NCI-H2227 (cell line): Measurements from ENCODE around the gene GSTM4.
A peak's percentile ranks its signal among the peaks of the same experiment; 100 is the strongest.

ENCODE experiments used
- DNase-seq: peaks from one replicate; lab custom pipeline; 2025; ENCODE audit not compliant: unreplicated experiment; lab: John Stamatoyannopoulos, UW

GSTM4 gene

GRCh38 chr1:109636201-109636952 is 19.5 kb upstream of the GSTM4 start:
- peak; percentile 49 for DNase-seq

DNA sequence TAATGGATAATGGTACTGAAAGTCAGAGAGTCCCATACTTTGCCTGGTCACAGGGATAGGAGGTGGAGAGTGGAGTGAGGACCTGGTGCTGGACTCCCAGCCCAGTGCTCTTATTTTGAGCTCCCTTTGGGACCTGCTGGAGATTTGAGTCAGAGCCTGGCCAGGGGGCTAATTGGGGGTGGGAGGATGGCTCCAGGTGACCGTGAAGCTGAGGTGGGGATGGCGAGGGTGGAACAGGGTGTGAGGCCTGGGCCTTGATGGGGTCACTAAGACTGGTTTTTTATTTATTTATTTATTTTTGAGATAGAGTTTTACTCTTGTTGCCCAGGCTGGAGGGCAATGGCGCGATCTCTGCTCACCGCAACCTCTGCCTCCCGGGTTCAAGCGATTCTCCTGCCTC is 18.5 kb upstream of the GSTM4 start:
- no peak for DNase-seq

- DNase-seq = no peak
Measured at GRCh38 chr1:109639063-109639840, 16.6 kb upstream of the GSTM4 start.

GRCh38 chr1:109639841-109640184 is 16.1 kb upstream of the GSTM4 start:
- no peak for DNase-seq

- DNase-seq = peak; percentile 81
Measured at GRCh38 chr1:109640285-109640865, 15.5 kb upstream of the GSTM4 start.

GRCh38 chr1:109641078-109641740 is 14.7 kb upstream of the GSTM4 start:
- DNase-seq = no peak

- DNase-seq = no peak
Measured at GRCh38 chr1:109641861-109642260, 14.0 kb upstream of the GSTM4 start.

DNA sequence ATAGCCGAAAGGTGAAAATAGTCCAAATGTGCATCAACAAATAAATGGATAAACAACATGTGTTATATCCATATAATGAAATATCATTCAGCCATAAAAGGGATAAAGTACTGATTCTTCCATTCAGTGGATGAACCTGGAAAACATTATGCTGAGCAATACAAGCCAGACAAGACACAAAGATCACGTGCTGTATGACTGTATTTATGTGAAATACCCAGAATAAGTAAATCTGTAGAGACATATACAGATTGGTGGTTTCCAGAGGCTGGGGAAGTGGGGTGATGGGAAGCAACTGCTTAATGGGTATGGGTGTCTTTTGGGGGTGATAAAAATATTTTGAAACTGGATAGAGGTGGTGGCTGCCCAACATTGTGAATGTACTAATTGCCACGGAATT is 13.3 kb upstream of the GSTM4 start:
- DNase-seq = no peak

GRCh38 chr1:109643385-109644230 is 12.3 kb upstream of the GSTM4 start:
- peak; percentile 40 for DNase-seq

DNA sequence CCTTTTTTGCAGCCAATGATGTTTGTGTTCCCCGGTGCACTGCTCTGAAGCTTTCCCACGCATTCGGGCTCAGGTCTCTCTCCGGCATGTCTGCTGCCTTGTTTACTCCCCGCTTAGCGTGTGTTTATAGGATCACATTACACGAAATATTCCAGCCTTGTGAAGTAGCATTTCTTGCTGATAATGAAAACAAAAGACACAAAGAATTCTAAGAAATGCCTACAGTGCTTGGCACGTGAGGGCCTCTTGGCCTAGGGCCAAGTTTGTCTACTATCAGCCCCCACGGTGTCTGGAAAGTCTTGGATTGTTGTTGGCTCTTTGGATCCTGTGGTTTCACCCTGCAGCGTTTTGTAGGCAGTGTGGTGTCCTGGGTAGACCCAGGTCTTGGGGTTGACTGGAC is 11.2 kb upstream of the GSTM4 start:
- DNase-seq = no peak

DNA sequence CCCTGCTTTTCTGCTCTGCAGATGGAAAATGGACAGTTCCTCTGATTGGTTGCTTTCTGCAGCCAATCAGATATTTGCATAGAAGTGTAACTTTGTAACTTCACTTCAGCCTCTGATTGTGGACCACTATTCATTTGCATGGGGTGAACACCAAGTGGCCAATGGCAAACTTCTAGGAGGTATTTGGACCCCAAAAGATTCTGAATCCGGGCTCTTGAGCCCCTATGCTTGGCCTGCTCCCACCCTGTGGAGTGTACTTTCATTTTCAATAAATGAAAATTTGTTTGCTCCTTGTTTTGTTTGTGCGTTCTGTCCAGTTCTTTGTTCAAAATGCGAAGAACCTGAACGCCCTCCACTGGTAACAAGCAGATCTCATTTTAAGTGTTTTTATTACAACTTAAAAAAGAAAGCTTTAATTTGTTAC is 6.4 kb upstream of the GSTM4 start:
- DNase-seq = peak; percentile 45

DNA sequence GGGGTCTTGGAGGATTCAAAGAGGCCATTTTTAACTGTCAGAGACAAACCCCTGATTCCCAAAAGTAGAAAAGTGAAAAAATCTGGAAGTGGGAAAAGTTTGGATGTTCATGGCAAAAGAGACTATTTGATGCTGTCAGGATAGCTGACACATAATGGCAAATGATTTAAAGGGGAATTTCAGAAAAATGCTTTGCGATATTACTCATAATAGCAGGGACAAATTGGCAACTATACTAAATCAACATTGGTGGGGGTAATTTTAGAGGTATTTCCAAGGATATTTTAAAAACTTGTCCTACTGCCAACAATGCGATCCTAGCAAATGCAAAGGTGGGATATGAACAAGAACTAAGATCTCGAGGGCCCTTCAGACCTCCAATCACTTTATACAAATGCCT is 5.3 kb upstream of the GSTM4 start:
- no peak for DNase-seq

DNA sequence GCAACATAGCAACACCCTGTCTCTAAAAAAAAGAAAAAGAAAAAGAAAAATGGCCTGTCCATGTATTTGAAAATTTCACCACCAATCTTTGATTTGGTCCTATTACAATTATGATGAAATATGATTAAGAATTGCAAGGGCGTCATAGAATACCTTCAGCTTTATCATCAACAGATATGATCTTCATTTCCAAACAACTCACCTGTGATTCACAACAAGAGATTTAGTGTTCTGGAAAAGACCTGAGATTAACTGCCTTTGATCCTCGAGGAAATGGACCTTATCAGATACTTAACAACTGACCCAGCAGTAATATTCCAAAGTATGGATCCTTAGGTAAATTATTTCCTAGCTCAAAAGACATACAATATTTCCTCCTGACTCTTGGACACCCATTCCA is 3.5 kb upstream of the GSTM4 start:
- no peak for DNase-seq

GRCh38 chr1:109653306-109653705 is 2.6 kb upstream of the GSTM4 start:
- peak; percentile 80 for DNase-seq

DNA sequence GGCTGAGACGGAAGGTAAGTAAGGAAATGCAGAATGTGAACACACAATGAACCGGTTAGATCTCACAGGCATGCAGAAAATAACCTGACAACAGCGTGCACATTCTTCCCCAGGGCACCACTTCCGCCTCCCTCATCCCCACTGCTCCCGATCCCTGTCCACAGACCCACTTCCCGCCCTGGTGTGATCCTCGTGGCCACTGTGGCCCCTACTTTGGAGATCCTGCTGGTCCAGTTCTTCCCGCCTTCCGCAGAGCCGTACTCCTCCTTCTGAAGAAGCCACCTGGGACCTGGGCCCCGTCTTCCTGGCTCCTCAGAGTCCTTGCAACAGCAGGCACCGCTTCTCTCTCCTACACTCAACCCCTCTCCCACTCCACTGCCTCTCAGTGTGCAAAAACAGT is 1.4 kb upstream of the GSTM4 start:
- DNase-seq = no peak

- DNase-seq = no peak
Measured at GRCh38 chr1:109657395-109657794, 1.5 kb downstream of the GSTM4 start.

GRCh38 chr1:109657970-109658369 is 2.1 kb downstream of the GSTM4 start:
- no peak for DNase-seq

- no peak for DNase-seq
Measured at GRCh38 chr1:109658533-109659042, 2.7 kb downstream of the GSTM4 start.

DNA sequence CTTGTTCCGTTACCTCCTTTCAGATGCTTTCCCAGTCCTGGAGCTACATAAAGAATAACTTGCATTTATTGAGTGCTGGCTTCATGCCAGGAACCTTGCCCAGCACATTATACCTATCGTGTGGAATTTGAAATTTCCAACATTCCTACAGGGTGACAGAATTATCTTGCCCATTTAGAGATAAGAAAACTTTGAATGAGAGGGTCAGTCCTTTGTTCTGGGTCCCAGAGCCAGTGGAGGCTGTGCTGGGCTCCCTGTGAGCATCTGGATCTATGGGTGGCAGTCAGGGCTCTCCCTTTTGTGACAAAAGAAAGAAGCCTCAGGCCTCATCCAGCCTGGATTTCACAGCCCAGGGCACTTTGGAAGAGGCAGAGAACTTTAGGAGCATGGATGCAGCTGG is 3.2 kb downstream of the GSTM4 start:
- no peak for DNase-seq

DNA sequence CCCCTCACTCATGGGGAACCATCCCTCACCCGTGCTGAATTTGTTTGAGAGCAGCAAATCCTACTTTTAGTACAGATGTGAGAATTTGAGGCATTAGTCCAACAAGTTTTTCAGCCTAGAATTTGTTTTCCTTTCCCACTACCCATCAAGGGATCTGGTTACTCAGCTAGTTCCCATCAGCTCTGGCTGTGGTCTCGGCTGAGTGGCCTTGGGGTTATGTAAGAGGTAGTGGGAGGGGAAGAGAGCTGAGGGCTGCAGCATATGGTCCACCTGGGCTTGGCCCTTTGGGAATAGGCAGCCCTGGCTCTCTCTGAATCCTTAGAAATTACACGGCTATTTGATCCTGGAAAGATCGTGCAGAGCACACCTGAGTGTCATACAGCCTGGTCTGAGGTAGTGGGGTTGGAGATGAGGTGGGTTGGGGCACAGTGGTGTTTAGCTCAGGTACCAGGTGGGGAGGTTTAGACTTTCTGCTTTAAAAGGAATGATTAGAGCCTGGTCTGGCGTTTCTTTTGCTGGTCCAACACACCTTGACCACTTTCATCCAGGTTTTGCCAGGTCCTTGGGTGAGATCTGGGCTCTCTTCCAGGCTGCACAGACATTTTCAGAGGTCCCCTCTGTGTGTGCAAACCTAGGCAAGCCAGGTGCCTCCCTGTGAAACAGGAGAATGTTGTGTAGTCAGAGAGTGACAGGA is 4.2 kb downstream of the GSTM4 start:
- DNase-seq = no peak
